Measurements from ENCODE around the gene ARHGEF38. TPM values are rescaled to one million over a fixed set of nuclear protein-coding genes. Genes with fewer than 3 reads are reported as not detected.

ARHGEF38 gene
- total RNA-seq, 1 experiment from 2014 or later = 0.15 TPM

- ChIA-PET CTCF (no interaction called here), POLR2A (ENCODE audit: unreplicated experiment) (interaction anchor here (0.6 kb wide), 1 partner anchor 63 kb away, joined by 3 read pairs; no protein-coding TSS in a partner anchor)
- H3K36me3 ChIP-seq (ENCODE audit: low read depth) = no peaks in the 10 kb centered on the region
- no peak overlapping the region for H3K27ac ChIP-seq
- no peak for DNase-seq
- no peaks in the 10 kb centered on the region for H4K20me1 ChIP-seq (ENCODE audit: insufficient read depth)
- H3K79me2 ChIP-seq (ENCODE audit: low read depth) = no peaks in the 10 kb centered on the region
- no peaks in the 10 kb centered on the region for H3K9me3 ChIP-seq (ENCODE audit: insufficient read depth, low read depth)
- peak overlapping the region; percentile 51 for H3K4me2 ChIP-seq
- H3K4me1 ChIP-seq (replicated peaks; ENCODE audit: insufficient read depth) = peaks cover 24% of the 10 kb centered on the region
- H2AFZ ChIP-seq = no peak overlapping the region
- H3K9me2 ChIP-seq (ENCODE audit: insufficient read depth) = no peaks in the 10 kb centered on the region
- peaks cover 13% of the 10 kb centered on the region for H3F3A ChIP-seq (ENCODE audit: insufficient read depth, low read depth)
- no TSS peak for BruUV-seq (replicated peaks)
- H3K4me3 ChIP-seq = no peak overlapping the region
- intact Hi-C loops (cut with micrococcal nuclease; ENCODE audit: unreplicated experiment) = no loop called here
- TF ChIP-seq CTCF (conservative IDR thresholded peaks at IDR 0.05) (no peak), EZH2 (IDR thresholded peaks at IDR 0.05; ENCODE audit: low read depth) (no peak)
- no peaks in the 10 kb centered on the region for H3K27me3 ChIP-seq (ENCODE audit: insufficient read depth, low read depth)
Observed at GRCh38 chr4:105632599-105632998, 80.2 kb downstream of the ARHGEF38 start.

- H3K27me3 ChIP-seq (ENCODE audit: insufficient read depth, low read depth) = no peaks in the 10 kb centered on the region
- no TSS peak for BruUV-seq (replicated peaks)
- peak overlapping the region; percentile 51 for H3K4me2 ChIP-seq
- CTCF ChIA-PET = no interaction called here
- DNase-seq = peak; percentile 24 to 88
- no peak overlapping the region for H2AFZ ChIP-seq
- no peak overlapping the region for H3K4me3 ChIP-seq
- H3K36me3 ChIP-seq (ENCODE audit: low read depth) = no peaks in the 10 kb centered on the region
- no peak overlapping the region for H3K27ac ChIP-seq
- no peak for TF ChIP-seq EZH2 (IDR thresholded peaks at IDR 0.05; ENCODE audit: low read depth)
- no peak for TF ChIP-seq CTCF (conservative IDR thresholded peaks at IDR 0.05)
- no peaks in the 10 kb centered on the region for H4K20me1 ChIP-seq (ENCODE audit: insufficient read depth)
- POLR2A ChIA-PET (ENCODE audit: unreplicated experiment) = interaction anchor here (0.6 kb wide), 1 partner anchor 62 kb away, joined by 3 read pairs; no protein-coding TSS in a partner anchor
- no peaks in the 10 kb centered on the region for H3K9me2 ChIP-seq (ENCODE audit: insufficient read depth)
- H3K9me3 ChIP-seq (ENCODE audit: insufficient read depth, low read depth) = no peaks in the 10 kb centered on the region
- peaks cover 13% of the 10 kb centered on the region for H3F3A ChIP-seq (ENCODE audit: insufficient read depth, low read depth)
- no peaks in the 10 kb centered on the region for H3K79me2 ChIP-seq (ENCODE audit: low read depth)
- H3K4me1 ChIP-seq (replicated peaks; ENCODE audit: insufficient read depth) = peaks cover 24% of the 10 kb centered on the region
- intact Hi-C loops (cut with micrococcal nuclease; ENCODE audit: unreplicated experiment) = loop anchor here (1.0 kb wide), 1 partner anchor 9 kb away; no protein-coding TSS in a partner anchor
Observed at GRCh38 chr4:105633241-105633640, 80.8 kb downstream of the ARHGEF38 start.

GRCh38 chr4:105634402-105635080 lies 82.1 kb downstream of the ARHGEF38 start:
- ChIA-PET CTCF (no interaction called here), POLR2A (ENCODE audit: unreplicated experiment) (no interaction called here)
- BruUV-seq (replicated peaks) = no TSS peak
- peaks cover 13% of the 10 kb centered on the region for H3F3A ChIP-seq (ENCODE audit: insufficient read depth, low read depth)
- DNase-seq = no peak
- H3K4me3 ChIP-seq = no peak overlapping the region
- no peaks in the 10 kb centered on the region for H3K36me3 ChIP-seq (ENCODE audit: low read depth)
- no peak overlapping the region for H3K4me2 ChIP-seq
- H3K79me2 ChIP-seq (ENCODE audit: low read depth) = no peaks in the 10 kb centered on the region
- no peaks in the 10 kb centered on the region for H3K9me2 ChIP-seq (ENCODE audit: insufficient read depth)
- no peak overlapping the region for H3K27ac ChIP-seq
- H3K4me1 ChIP-seq (replicated peaks; ENCODE audit: insufficient read depth) = peaks cover 24% of the 10 kb centered on the region
- no peaks in the 10 kb centered on the region for H4K20me1 ChIP-seq (ENCODE audit: insufficient read depth)
- intact Hi-C loops (cut with micrococcal nuclease; ENCODE audit: unreplicated experiment) = no loop called here
- H3K9me3 ChIP-seq (ENCODE audit: insufficient read depth, low read depth) = no peaks in the 10 kb centered on the region
- no peaks in the 10 kb centered on the region for H3K27me3 ChIP-seq (ENCODE audit: insufficient read depth, low read depth)
- TF ChIP-seq CTCF (conservative IDR thresholded peaks at IDR 0.05) = no peak
- TF ChIP-seq EZH2 (IDR thresholded peaks at IDR 0.05; ENCODE audit: low read depth) = no peak
- H2AFZ ChIP-seq = no peak overlapping the region
